HepG2 (cell line): Measurements from ENCODE around the gene ACADVL. TPM values are rescaled to one million over a fixed set of nuclear protein-coding genes. Genes with fewer than 3 reads are reported as not detected.

Source experiments
- AHR ChIP-seq: IDR thresholded peaks from 2 replicates; pipeline ENCODE4 v1.6.1; 2018; ENCODE audit warnings: missing genetic modification reagents, missing compliant biosample characterization
- BCL6 ChIP-seq: IDR thresholded peaks from 2 replicates; pipeline ENCODE4 v1.6.1; 2016; ENCODE audit warnings: missing genetic modification reagents, missing compliant biosample characterization
- ETV5 ChIP-seq: IDR thresholded peaks from 2 replicates; pipeline ENCODE4 v1.6.1; 2018; ENCODE audit warnings: missing biosample characterization, missing genetic modification reagents, inconsistent platforms, borderline replicate concordance
- GABPB1 ChIP-seq: IDR thresholded peaks from 2 replicates; pipeline ENCODE4 v1.6.1; 2016; ENCODE audit warnings: mild to moderate bottlenecking, missing genetic modification reagents, moderate library complexity, missing compliant biosample characterization
- JDP2 ChIP-seq: sonication (generic); formaldehyde crosslinking; IDR thresholded peaks from 2 replicates; pipeline ENCODE4 v1.8.1; 2022; ENCODE audit warnings: missing genetic modification reagents, borderline replicate concordance
- MXD1 ChIP-seq: sonication (generic); formaldehyde crosslinking; IDR thresholded peaks from 2 replicates; pipeline ENCODE4 v1.4.0; 2020; ENCODE audit warnings: mild to moderate bottlenecking, missing genetic modification reagents
- NFAT5 ChIP-seq: sonication (generic); formaldehyde crosslinking; IDR thresholded peaks from 2 replicates; pipeline ENCODE4 v1.4.0; 2020; ENCODE audit warnings: missing genetic modification reagents
- NR2F1 ChIP-seq, 2 experiments: fragments of 450-650 bp in 1 of 2; formaldehyde crosslinking in 1 of 2; IDR thresholded peaks; 2 replicates each; pipeline versions ENCODE4 v1.5.0 to v1.6.1; 2016 to 2020; ENCODE audit warnings: mild to moderate bottlenecking in 1 of 2, missing compliant biosample characterization in 1 of 2, missing genetic modification reagents in 1 of 2, moderate library complexity in 1 of 2
- POLR2AphosphoS5 ChIP-seq: IDR thresholded peaks from 2 replicates; pipeline ENCODE4 v1.6.1; 2012; ENCODE audit warnings: low read depth, low read length
- RELA ChIP-seq: sonication (generic); formaldehyde crosslinking; IDR thresholded peaks from 2 replicates; pipeline ENCODE4 v1.4.0; 2020; ENCODE audit warnings: missing genetic modification reagents
- SCMH1 ChIP-seq: sonication (generic); formaldehyde crosslinking; IDR thresholded peaks from 2 replicates; pipeline ENCODE4 v1.9.0; 2021; ENCODE audit warnings: missing genetic modification reagents, mild to moderate bottlenecking, borderline replicate concordance
- SIN3B ChIP-seq: fragments of 150-350 bp; IDR thresholded peaks from 2 replicates; pipeline ENCODE4 v1.6.1; 2014; ENCODE audit warnings: low read length
- TEAD3 ChIP-seq: optimal IDR thresholded peaks from 2 replicates; pipeline ENCODE3; 2016; ENCODE audit warnings: borderline replicate concordance
- ZNF10 ChIP-seq: sonication (generic); formaldehyde crosslinking; IDR thresholded peaks from 2 replicates; pipeline ENCODE4 v1.4.0; 2020; ENCODE audit warnings: mild to moderate bottlenecking, low read depth, missing genetic modification reagents, borderline replicate concordance
- ZNF205 ChIP-seq: IDR thresholded peaks from 2 replicates; pipeline ENCODE4 v1.6.1; 2018; ENCODE audit warnings: missing biosample characterization, missing genetic modification reagents
- ZNF225 ChIP-seq: sonication (generic); formaldehyde crosslinking; IDR thresholded peaks from 2 replicates; pipeline ENCODE4 v1.4.0; 2020; ENCODE audit warnings: mild to moderate bottlenecking, missing genetic modification reagents
- ZNF547 ChIP-seq: sonication (generic); formaldehyde crosslinking; IDR thresholded peaks from 2 replicates; pipeline ENCODE4 v1.5.1; 2020; ENCODE audit warnings: mild to moderate bottlenecking, missing genetic modification reagents
- ZNF549 ChIP-seq: sonication (generic); formaldehyde crosslinking; IDR thresholded peaks from 2 replicates; pipeline ENCODE4 v1.5.0; 2020; ENCODE audit warnings: missing genetic modification reagents
- ZNF598 ChIP-seq: sonication (generic); formaldehyde crosslinking; IDR thresholded peaks from 2 replicates; pipeline ENCODE4 v1.5.1; 2020; ENCODE audit warnings: mild to moderate bottlenecking, missing genetic modification reagents, borderline replicate concordance
- ZNF75D ChIP-seq: sonication (generic); formaldehyde crosslinking; IDR thresholded peaks from 2 replicates; pipeline ENCODE4 v1.8.1; 2023; ENCODE audit warnings: missing genetic modification reagents, mild to moderate bottlenecking, borderline replicate concordance
- polyA plus RNA-seq, 8 experiments: library from polyadenylated mRNA; depleted of rRNA in 3 of 8; stranded (reverse) in 7 of 8; unstranded in 1 of 8; fragments of >200 nt; fragmentation: Illumina TruSeq in 4 of 8; extraction: Trizol in 4 of 8; gene quantifications; 2 replicates each; pipeline versions ENCODE4 v1.2.1 to v1.2.3, GENCODE V29; 2011 to 2016; ENCODE audit warnings: low read depth in 4 of 8, missing spikeins in 1 of 8, mixed read lengths in 1 of 8; ENCODE audit not compliant: insufficient read depth in 1 of 8
- total RNA-seq, 5 experiments: library from RNA; depleted of rRNA; stranded (reverse); fragments of >200 nt; fragmentation: Illumina TruSeq; extraction: Trizol; gene quantifications; 2 replicates each; pipeline ENCODE4 v1.2.3, GENCODE V29; 2016; ENCODE audit warnings: low read depth in 1 of 5
- TF ChIP-seq, protein P1 (sequence below): sonication (generic); formaldehyde crosslinking; IDR thresholded peaks from 2 replicates; pipeline ENCODE4 v1.5.0; 2020; ENCODE audit warnings: missing genetic modification reagents, mild to moderate bottlenecking, borderline replicate concordance
- TF ChIP-seq, protein P2 (sequence below): sonication (generic); formaldehyde crosslinking; IDR thresholded peaks from 2 replicates; pipeline ENCODE4 v1.4.0; 2020; ENCODE audit warnings: missing genetic modification reagents

Gene ACADVL
- total and polyA plus RNA-seq, 2 of the 13 experiments (the other 11 are each of a cell fraction or from before 2014, with no cell fraction given), result 219 to 412 TPM

DNA sequence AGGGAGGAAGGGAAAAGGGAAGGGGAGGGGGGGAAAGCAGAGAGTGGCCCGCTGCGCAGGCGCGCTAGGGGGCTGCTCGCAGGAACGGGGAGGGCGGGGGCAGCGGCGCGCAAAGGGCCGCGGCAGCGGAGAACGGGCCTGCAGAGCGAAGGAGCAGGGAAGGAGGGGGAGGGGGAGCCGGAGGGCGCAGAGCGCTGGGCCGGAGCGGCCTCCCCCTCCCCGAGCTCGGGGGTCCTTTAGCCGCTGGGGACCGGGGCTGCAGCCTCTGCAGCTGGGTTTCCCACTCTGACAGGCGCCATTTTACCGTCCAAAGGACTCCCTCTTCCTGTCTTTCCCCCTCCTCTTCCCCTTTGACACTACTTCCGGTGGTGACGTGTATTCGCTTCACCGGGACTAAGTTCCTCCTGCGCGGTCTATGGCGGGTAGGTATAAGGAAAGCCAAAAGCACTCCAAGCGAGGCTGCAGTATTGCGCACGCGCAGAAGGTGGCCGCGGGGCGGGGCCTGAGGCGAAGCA lies 32.0 kb downstream of the ACADVL start, which contains the start of gene CTDNEP1 (continued):
- peak; percentile 49; the same call in 1 of the 2 replicates for TF ChIP-seq ETV5
- TF ChIP-seq, protein P1, sequence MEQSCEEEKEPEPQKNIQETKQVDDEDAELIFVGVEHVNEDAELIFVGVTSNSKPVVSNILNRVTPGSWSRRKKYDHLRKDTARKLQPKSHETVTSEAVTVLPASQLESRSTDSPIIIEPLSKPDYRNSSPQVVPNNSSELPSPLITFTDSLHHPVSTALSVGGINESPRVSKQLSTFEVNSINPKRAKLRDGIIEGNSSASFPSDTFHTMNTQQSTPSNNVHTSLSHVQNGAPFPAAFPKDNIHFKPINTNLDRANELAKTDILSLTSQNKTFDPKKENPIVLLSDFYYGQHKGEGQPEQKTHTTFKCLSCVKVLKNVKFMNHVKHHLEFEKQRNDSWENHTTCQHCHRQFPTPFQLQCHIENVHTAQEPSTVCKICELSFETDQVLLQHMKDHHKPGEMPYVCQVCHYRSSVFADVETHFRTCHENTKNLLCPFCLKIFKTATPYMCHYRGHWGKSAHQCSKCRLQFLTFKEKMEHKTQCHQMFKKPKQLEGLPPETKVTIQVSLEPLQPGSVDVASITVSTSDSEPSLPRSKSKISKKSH (CRISPR knock-in tag), result no peak
- no peak for TF ChIP-seq ZNF75D
- no peak for TF ChIP-seq NFAT5 (CRISPR knock-in tag)
- 0 out of 2 replicates have a peak, but pooled peaks have one; percentile 17 for TF ChIP-seq BCL6
- TF ChIP-seq, protein P2, sequence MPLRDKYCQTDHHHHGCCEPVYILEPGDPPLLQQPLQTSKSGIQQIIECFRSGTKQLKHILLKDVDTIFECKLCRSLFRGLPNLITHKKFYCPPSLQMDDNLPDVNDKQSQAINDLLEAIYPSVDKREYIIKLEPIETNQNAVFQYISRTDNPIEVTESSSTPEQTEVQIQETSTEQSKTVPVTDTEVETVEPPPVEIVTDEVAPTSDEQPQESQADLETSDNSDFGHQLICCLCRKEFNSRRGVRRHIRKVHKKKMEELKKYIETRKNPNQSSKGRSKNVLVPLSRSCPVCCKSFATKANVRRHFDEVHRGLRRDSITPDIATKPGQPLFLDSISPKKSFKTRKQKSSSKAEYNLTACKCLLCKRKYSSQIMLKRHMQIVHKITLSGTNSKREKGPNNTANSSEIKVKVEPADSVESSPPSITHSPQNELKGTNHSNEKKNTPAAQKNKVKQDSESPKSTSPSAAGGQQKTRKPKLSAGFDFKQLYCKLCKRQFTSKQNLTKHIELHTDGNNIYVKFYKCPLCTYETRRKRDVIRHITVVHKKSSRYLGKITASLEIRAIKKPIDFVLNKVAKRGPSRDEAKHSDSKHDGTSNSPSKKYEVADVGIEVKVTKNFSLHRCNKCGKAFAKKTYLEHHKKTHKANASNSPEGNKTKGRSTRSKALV (CRISPR knock-in tag), result no peak
- TF ChIP-seq ZNF10 (CRISPR knock-in tag), result no peak
- TF ChIP-seq JDP2, result no peak
- TF ChIP-seq GABPB1 (CRISPR knock-in tag), result peak; percentile 92
- no peak for TF ChIP-seq NR2F1 (CRISPR knock-in tag; IDR thresholded peaks at IDR 0.05)
- 0 out of 2 replicates have a peak, but pooled peaks have one; percentile 21 for TF ChIP-seq RELA (CRISPR knock-in tag)
- peak; percentile 90 for TF ChIP-seq SIN3B
- TF ChIP-seq ZNF598, result 0 out of 2 replicates have a peak, but pooled peaks have one; percentile 8
- no peak; the same call in 1 of the 2 replicates for TF ChIP-seq ZNF225 (CRISPR knock-in tag)
- no peak for TF ChIP-seq MXD1 (CRISPR knock-in tag)
- TF ChIP-seq POLR2AphosphoS5, result peak; percentile 57
- no peak for TF ChIP-seq AHR (CRISPR knock-in tag)
- TF ChIP-seq ZNF547 (CRISPR knock-in tag), result no peak; the same call in 1 of the 2 replicates
- TF ChIP-seq SCMH1, result no peak
- TF ChIP-seq TEAD3 (CRISPR knock-in tag), result no peak
- TF ChIP-seq ZNF549 (CRISPR knock-in tag), result no peak
- no peak for TF ChIP-seq ZNF205
